ENCODE data around the gene CASZ1. TPM values are rescaled to one million over a fixed set of nuclear protein-coding genes. Genes with fewer than 3 reads are reported as not detected.

Gene CASZ1
- total and polyA plus RNA-seq, 2 donors (not counting 1 experiment from before 2014, with no cell fraction given): 0.34 to 0.50 TPM

- no peaks in the 10 kb centered on the region for H3K79me2 ChIP-seq (ENCODE audit: control insufficient read depth, insufficient read depth, low read length)
- peaks cover 3% of the 10 kb centered on the region for H3K4me1 ChIP-seq (ENCODE audit: control insufficient read depth, extremely low read depth, insufficient read depth, low read length)
- no peak overlapping the region for H3K27ac ChIP-seq (ENCODE audit: insufficient read depth, low read length)
- H4K20me1 ChIP-seq (ENCODE audit: control insufficient read depth, extremely low read depth, insufficient read depth, low read length): no peaks in the 10 kb centered on the region
- H3K4me3 ChIP-seq (replicated peaks in 1 of 4; ENCODE audit: control extremely low read depth in 1 of 4, insufficient read depth in 1 of 4, low read depth in 3 of 4, low read length in 4 of 4): peak overlapping the region in 2 of 4 experiments; percentile 25 to 46
- peak in 1 of 2 donors; percentile 10 for DNase-seq (ENCODE audit: low read depth in 2 of 2)
- no peak overlapping the region for H2AFZ ChIP-seq (ENCODE audit: low read length)
- TF ChIP-seq EZH2 (IDR thresholded peaks at IDR 0.05; ENCODE audit: low read length, missing control alignments): peak; percentile 80
- TF ChIP-seq CTCF (conservative IDR thresholded peaks at IDR 0.05 in 1 of 2, IDR thresholded peaks at IDR 0.05 in 1 of 2; ENCODE audit: low read depth in 1 of 2, low read length in 2 of 2): no peak
- no peaks in the 10 kb centered on the region for H3K9me3 ChIP-seq (ENCODE audit: control insufficient read depth, insufficient read depth, low read depth, low read length)
- H3K27me3 ChIP-seq (ENCODE audit: control insufficient read depth, insufficient read depth, low read length): peaks cover 38% of the 10 kb centered on the region
- H3K36me3 ChIP-seq (ENCODE audit: control insufficient read depth, insufficient read depth, low read length): no peaks in the 10 kb centered on the region
- H3K9ac ChIP-seq (ENCODE audit: insufficient read depth, low read length): no peak overlapping the region
- peak overlapping the region; percentile 2 for H3K4me2 ChIP-seq (ENCODE audit: extremely low read depth, insufficient read depth, low read length)
Measured at GRCh38 chr1:10795276-10796021, 997 bp downstream of the CASZ1 start.

GRCh38 chr1:10794724-10795275 lies 1.6 kb downstream of the CASZ1 start:
- Histone ChIP-seq H3K9ac (ENCODE audit: insufficient read depth, low read length) (no peak overlapping the region), H3K36me3 (ENCODE audit: control insufficient read depth, insufficient read depth, low read length) (no peaks in the 10 kb centered on the region), H2AFZ (ENCODE audit: low read length) (no peak overlapping the region), H3K4me1 (ENCODE audit: control insufficient read depth, extremely low read depth, insufficient read depth, low read length) (peaks cover 3% of the 10 kb centered on the region), H4K20me1 (ENCODE audit: control insufficient read depth, extremely low read depth, insufficient read depth, low read length) (no peaks in the 10 kb centered on the region), H3K4me3 (replicated peaks in 1 of 4; ENCODE audit: control extremely low read depth in 1 of 4, insufficient read depth in 1 of 4, low read depth in 3 of 4, low read length in 4 of 4) (peak overlapping the region in 2 of 4 experiments; percentile 25 to 46), H3K27ac (ENCODE audit: insufficient read depth, low read length) (no peak overlapping the region), H3K27me3 (ENCODE audit: control insufficient read depth, insufficient read depth, low read length) (peaks cover 38% of the 10 kb centered on the region), H3K4me2 (ENCODE audit: extremely low read depth, insufficient read depth, low read length) (no peak overlapping the region), H3K79me2 (ENCODE audit: control insufficient read depth, insufficient read depth, low read length) (no peaks in the 10 kb centered on the region), H3K9me3 (ENCODE audit: control insufficient read depth, insufficient read depth, low read depth, low read length) (no peaks in the 10 kb centered on the region)
- TF ChIP-seq CTCF (conservative IDR thresholded peaks at IDR 0.05 in 1 of 2, IDR thresholded peaks at IDR 0.05 in 1 of 2; ENCODE audit: low read depth in 1 of 2, low read length in 2 of 2): no peak
- TF ChIP-seq EZH2 (IDR thresholded peaks at IDR 0.05; ENCODE audit: low read length, missing control alignments): no peak
- DNase-seq (ENCODE audit: low read depth in 2 of 2): peak in 1 of 2 donors; percentile 11

- peak; percentile 29 to 35 for DNase-seq (ENCODE audit: low read depth in 2 of 2)
- Histone ChIP-seq H3K27me3 (ENCODE audit: control insufficient read depth, insufficient read depth, low read length) (peaks cover 29% of the 10 kb centered on the region), H3K4me1 (ENCODE audit: control insufficient read depth, extremely low read depth, insufficient read depth, low read length) (peaks cover 3% of the 10 kb centered on the region)
Measured at GRCh38 chr1:10793129-10793651, 3.3 kb downstream of the CASZ1 start.

More at GRCh38 chr1:10793129-10793651, 3.3 kb downstream of the CASZ1 start:
- no peak overlapping the region for H3K4me2 ChIP-seq (ENCODE audit: extremely low read depth, insufficient read depth, low read length)
- no peak overlapping the region for H3K9ac ChIP-seq (ENCODE audit: insufficient read depth, low read length)
- TF ChIP-seq CTCF (conservative IDR thresholded peaks at IDR 0.05 in 1 of 2, IDR thresholded peaks at IDR 0.05 in 1 of 2; ENCODE audit: low read depth in 1 of 2, low read length in 2 of 2): no peak
- no peak for TF ChIP-seq EZH2 (IDR thresholded peaks at IDR 0.05; ENCODE audit: low read length, missing control alignments)
- H2AFZ ChIP-seq (ENCODE audit: low read length): no peak overlapping the region
- H3K79me2 ChIP-seq (ENCODE audit: control insufficient read depth, insufficient read depth, low read length): no peaks in the 10 kb centered on the region
- no peak overlapping the region for H3K27ac ChIP-seq (ENCODE audit: insufficient read depth, low read length)
- H3K9me3 ChIP-seq (ENCODE audit: control insufficient read depth, insufficient read depth, low read depth, low read length): no peaks in the 10 kb centered on the region
- no peaks in the 10 kb centered on the region for H3K36me3 ChIP-seq (ENCODE audit: control insufficient read depth, insufficient read depth, low read length)
- H3K4me3 ChIP-seq (replicated peaks in 1 of 4; ENCODE audit: control extremely low read depth in 1 of 4, insufficient read depth in 1 of 4, low read depth in 3 of 4, low read length in 4 of 4): no peak overlapping the region
- no peaks in the 10 kb centered on the region for H4K20me1 ChIP-seq (ENCODE audit: control insufficient read depth, extremely low read depth, insufficient read depth, low read length)
